ENCODE measurements around the gene CXorf65.

GRCh38 chrX:71106427-71106826 lies at the start of gene CXorf65:
- TF ChIP-seq EZH2 (IDR thresholded peaks at IDR 0.05; ENCODE audit: borderline replicate concordance, low read depth, low read length, poor library complexity, severe bottlenecking) = no peak
- TF ChIP-seq CTCF (conservative IDR thresholded peaks at IDR 0.05; ENCODE audit: low read depth, low read length) = no peak

Data from A673 (cell line).